GM18858 (cell line): Measurements from ENCODE around the gene DPEP1.
"Not testable (repeated sequence)": the region's sequence is repeated elsewhere in the genome, so short reads cannot be mapped to it uniquely, and the experiment has no call there.

ENCODE experiments used
- ATAC-seq: cut with Tn5 transposase; IDR thresholded peaks from one replicate; pipeline ENCODE4 v1.9.1; 2021; ENCODE audit not compliant: unreplicated experiment

The DPEP1 gene

GRCh38 chr16:89577055-89577759, 36.2 kb upstream of the DPEP1 start:
- ATAC-seq: no peak

GRCh38 chr16:89579351-89579750, 34.1 kb upstream of the DPEP1 start:
- ATAC-seq: no peak

DNA sequence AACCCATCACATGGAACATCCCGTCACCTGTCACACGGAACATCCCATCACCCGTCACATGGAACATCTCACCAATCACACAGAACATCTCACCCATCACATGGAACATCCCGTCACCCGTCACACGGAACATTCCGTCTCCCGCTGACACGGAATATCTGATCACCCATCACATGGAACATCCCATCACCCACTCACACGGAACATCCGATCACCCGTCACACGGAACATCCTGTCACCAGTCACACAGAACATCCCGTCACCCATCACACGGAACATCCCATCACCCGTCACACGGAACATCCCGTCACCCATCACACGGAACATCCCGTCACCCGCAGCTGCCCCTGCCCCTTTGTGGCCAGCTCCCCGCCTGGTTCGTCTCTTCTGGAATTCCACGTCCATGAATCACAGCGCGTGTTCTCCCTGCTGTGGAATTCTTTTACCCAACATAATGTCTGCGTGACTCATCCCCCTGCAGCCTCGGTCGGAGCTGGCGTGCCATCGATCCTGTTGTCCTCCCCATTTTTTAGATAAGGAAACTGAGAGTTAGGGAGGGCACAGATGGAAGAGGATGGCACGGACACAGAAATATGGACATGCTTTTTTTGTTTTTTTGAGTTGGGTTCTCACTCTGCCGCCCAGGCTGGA, 32.3 kb upstream of the DPEP1 start:
- no peak for ATAC-seq

GRCh38 chr16:89581861-89582563, 31.4 kb upstream of the DPEP1 start:
- ATAC-seq: no peak

- ATAC-seq: no peak
Measured at GRCh38 chr16:89582614-89583196, 30.7 kb upstream of the DPEP1 start.

DNA sequence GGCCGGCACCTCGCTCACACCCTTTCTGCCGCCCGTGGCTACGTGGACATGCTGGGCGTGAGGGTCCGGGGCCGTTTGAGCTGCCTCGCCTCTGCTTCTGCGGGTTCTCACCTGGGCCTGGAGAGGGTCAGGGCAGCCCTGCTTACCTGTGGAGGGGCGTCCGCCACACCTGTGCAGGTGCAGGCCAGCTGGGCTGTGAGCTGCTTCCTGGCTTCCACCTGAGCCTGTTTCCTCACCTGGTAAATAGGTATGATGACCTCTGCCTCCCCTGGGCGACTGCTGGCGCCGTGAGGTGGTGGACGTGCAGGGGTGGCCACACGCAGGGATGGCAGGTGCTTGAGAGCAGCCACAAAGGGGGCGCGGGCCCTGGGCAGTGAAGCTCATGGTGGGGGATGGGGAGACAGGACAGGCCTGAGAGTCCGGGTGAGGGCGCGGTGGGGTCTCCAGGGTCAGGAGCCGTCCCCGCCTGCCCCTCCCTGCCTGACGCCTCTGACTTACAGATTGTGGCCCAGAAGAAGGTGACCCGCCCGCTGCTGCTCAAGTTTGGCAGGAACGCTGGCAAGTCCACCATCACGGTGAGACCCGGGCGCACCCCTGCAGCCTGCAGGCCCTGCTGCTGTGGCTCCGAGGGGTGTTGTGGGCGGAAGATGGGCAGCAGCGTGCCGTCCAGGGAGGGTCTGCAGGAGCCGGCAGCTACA, 30.1 kb upstream of the DPEP1 start:
- no peak for ATAC-seq

DNA sequence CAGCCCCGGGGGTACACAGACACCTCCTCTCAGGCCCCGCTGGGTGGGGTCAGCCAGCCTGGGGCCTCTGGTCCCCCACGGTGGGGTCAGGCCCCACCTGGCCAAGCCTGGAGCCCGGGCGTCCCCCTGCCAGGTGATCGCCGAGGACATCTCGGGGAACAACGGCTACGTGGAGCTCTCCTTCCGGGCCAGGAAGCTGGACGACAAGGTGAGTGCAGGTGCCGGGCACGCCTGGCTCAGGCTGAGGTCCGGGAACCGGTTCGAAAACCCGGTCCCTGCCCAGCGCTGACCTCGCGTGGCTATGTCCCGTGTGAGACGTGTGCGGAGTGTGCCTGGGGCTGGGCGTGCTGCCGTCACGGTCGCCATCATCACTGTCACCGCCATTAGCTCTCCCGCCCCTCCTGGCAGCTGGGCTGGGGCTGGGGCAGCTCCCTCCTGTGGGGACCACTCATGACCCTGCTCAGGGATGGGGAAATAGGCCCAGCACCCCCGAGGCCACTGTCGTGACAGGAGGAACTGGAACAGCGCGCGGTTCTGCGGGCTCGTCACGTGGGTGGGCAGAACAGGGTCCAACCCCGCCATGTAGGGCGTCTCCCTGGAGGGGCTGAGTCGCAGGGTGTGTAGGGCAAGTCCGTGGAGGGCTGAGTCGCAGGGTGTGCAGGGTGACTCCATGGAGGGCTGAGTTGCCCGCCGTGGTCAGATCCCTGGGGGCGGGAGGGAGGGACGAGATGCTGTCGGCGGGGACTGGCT, 29.4 kb upstream of the DPEP1 start:
- ATAC-seq: no peak

DNA sequence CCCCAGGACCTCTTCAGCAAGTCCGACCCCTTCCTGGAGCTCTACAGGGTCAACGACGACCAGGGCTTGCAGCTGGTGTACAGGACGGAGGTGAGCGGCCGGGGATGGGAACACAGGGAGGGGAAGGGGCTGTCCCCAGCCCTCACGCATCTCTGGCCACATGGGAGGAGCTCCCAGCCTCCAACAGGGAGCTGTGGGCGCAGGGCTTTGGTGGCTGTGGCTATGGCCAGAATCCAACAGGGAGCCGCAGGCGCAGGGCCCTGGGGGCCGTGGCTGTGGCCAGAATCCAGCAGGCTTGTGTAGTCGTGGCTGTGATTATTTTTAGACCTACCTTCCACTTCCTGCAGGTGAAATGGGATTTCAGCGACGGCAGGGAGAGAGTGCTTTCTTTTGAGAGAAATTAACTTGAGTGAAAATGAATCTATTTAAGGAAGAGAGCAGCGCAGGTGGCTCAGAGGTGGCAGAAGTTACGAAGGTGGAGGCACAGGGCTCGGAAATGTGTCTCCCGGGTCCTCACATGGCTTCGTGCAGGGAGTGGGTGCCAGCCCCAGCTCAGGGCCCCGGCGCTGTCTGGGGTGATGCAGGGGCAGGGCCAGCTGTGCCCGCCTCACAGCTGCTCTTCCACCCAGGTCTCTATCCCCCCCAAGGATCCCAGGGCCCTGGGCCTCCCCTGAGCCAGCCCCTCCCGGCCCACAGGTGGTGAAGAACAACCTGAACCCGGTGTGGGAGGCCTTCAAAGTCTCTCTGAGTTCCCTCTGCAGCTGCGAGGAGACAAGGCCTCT, 28.5 kb upstream of the DPEP1 start:
- ATAC-seq: no peak

DNA sequence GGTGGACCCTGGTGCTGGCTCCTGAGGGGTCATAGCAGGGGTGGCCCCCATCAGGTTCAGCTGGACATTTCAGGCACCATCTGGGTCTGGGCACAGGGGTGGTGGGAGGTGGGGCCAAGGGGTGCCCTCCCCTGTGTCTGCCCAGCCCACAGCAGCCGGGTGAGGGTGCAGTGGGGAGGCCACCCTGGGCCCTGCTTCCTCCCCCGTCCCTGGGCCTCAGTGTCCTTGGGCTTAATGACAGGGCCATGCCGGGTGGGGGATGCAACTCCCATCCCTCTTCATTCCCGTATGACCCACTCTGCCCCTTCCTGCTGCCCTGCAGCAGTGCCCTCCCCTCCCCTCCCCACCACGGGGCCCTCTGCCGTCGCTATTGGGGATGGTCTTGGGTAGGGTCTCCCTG, 27.2 kb upstream of the DPEP1 start:
- no peak for ATAC-seq

DNA sequence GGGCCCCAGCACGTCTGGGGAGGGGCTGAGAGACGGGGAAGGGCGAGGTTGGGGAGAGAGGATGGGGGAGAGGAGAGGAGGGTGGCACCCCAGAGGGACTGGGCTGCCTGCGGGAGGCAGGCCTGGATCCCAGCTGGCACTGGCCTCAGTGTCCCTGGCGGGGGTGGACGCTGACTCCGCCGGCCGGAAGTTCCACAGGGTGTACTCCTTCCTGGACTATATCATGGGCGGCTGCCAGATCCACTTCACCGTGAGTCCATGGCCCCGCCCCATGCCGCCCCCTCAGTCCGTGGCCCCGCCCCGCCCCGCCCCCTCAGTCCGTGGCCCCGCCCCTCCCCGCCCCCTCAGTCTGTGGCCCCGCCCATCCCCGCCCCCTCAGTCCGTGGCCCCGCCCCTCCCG, 26.6 kb upstream of the DPEP1 start:
- no peak for ATAC-seq

DNA sequence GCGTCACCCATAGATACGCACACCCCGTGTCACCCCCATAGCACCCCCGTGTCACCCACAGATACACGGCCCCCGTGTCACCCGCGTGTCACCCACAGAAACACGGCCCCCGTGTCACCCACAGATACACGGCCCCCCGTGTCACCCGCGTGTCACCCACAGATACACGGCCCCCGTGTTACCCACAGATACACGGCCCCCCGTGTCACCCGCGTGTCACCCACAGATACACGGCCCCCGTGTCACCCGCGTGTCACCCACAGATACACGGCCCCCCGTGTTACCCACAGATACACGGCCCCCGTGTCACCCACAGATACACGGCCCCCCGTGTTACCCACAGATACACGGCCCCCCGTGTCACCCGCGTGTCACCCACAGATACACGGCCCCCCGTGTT, 25.8 kb upstream of the DPEP1 start:
- ATAC-seq: not testable (repeated sequence)

DNA sequence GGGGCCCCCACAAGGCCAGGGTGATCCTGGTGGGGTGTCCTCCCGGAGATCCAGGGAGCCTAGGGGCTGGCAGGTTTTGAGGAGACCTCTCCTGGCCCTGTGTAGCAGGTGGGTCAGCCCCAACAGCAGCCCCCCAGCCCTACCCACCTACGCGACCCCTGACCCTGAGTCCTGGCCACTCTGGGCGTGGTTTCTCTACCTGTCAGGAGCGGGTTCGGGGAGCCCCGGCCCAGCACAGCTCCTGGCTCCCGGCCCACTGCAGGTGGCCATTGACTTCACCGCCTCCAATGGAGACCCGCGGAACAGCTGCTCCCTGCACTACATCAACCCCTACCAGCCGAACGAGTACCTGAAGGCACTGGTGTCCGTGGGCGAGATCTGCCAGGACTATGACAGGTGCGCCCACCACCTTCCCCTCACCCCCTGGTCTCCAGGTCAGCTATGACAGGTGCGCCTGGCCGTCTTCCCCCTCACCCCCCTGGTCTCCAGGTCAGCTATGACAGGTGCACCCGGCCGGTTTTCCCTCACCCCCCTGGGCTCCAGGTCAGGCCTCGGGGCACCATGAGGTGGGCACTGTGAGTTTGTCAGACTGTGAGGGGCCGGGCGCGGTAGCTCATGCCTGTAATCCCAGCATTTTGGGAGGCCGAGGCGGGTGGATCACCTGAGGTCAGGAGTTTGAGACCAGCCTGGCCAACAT, 24.9 kb upstream of the DPEP1 start:
- no peak for ATAC-seq

- ATAC-seq: no peak
Measured at GRCh38 chr16:89589241-89589926, 24.1 kb upstream of the DPEP1 start.

GRCh38 chr16:89593841-89594240, 19.6 kb upstream of the DPEP1 start:
- no peak for ATAC-seq

DNA sequence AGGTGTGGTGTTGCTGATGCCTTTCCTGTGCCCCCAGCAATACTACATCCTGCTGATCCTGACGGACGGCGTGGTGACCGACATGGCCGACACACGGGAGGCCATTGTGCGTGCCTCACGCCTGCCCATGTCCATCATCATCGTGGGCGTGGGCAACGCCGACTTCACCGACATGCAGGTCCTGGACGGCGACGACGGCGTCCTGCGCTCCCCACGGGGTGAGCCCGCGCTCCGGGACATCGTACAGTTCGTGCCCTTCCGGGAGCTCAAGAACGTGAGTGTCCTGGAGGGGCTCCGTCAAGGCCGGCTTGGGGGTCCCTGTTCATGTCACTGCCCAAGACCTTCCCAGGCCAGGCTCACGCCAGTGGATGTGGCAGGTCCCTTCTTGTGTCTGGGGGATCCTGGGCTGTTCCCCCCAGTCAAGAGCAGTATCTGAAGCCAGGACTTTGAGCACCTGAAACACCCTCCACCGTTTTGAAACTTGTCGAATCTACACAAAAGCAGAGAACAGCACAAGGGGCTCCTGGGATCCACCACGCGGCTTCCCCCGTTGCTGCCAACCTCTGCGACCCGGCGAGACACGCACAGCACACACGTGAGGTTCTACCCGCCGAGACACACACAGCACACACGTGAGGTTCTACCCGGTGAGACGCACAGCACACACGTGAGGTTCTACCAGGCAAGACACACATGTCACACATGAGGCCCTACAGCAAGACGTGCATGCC, 17.9 kb upstream of the DPEP1 start:
- no peak for ATAC-seq

GRCh38 chr16:89596061-89596689, 17.3 kb upstream of the DPEP1 start:
- ATAC-seq: no peak

GRCh38 chr16:89596957-89597649, 16.3 kb upstream of the DPEP1 start:
- ATAC-seq: no peak
